ENCODE results near the gene BARX1. TPM values are rescaled to one million over a fixed set of nuclear protein-coding genes. Genes with fewer than 3 reads are reported as not detected.

Gene BARX1
- total RNA-seq, 1 donor from 2014 or later, result not detected

DNA sequence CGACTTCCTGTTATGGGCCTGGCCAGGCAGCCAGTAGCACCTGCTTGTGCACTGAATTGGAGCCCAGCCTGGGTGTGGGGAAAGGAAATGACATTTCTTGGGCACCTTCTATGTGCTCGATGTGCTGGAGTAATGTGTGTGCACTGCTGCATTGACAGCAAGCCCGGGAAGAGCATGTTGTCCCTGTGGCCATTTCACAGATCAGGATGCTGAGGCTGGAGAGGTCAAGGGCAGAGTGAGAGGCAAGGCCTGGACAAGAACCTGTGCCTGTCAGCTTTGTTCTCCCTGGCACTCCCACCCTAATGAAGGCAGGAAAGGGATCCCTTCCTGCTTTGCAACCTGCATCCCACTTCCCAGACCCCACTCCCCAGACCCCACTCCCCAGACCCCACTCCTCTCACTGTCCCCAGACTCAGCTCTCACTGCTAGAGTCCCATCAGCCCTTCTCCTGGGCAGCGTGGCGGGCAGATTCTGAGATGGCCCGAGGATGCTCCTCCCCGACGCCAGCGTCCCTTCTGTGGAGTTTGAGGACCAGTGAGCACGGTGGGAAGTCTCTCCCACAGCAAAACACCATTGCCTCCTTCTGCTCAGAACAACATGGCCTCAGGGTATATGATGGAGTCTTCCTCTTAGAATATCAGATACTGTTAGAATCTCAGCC lies 49.6 kb downstream of the BARX1 start:
- DNase-seq, result no peak
- intact Hi-C loops (cut with micrococcal nuclease), result no loop called here
- Histone ChIP-seq H3K36me3 (no peaks in the 10 kb centered on the region), H3K27ac (replicated peaks) (no peak overlapping the region), H3K4me3 (no peak overlapping the region), H3K4me1 (no peaks in the 10 kb centered on the region), H3K9me3 (replicated peaks) (no peaks in the 10 kb centered on the region), H3K27me3 (ENCODE audit: low read depth) (peaks cover 59% of the 10 kb centered on the region)
- no peak for TF ChIP-seq CTCF (IDR thresholded peaks at IDR 0.05; ENCODE audit: borderline replicate concordance)

DNA sequence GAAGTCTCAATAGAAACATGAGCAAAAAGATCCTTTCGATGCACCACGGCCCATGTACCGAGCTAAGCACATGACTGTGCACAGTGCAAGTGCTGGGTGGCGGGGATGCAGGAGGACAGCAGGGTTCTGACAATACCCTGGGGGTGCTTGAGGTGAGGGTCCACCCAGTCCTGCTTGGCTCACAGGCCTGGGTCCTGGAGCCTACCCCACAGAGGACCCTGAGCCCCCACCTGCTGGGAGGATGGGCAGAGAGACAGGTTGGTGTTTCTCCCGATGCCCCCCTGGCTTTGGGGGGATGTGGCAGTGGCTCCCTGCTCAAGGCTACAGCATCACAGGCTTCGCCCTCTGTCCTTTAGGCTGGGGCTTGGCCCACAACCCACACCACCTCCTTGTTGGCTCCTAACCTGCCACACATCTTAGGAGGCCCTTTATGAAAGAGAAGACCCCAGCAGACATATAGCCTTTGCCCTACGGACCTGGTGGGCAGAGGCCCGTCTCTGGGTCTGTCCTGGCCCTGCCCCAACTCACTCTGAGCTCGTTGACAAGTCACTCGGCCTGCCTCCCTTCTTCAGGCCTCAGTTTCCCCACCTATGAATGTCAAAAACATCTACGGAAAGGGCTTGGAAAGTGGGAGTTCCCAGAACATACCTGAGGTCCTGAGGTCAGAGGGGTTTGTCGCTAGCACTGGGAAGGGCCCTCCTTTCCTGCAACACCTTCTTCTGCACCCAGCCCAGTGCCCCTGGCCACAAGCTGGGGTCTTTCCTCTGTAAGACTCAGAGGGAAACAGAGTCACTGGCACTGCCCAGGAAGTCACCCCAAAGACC lies 50.3 kb downstream of the BARX1 start:
- peaks cover 57% of the 10 kb centered on the region for H3K27me3 ChIP-seq (ENCODE audit: low read depth)
- no peaks in the 10 kb centered on the region for H3K4me1 ChIP-seq
- H3K9me3 ChIP-seq (replicated peaks), result no peaks in the 10 kb centered on the region
- no peaks in the 10 kb centered on the region for H3K36me3 ChIP-seq
- no peak for DNase-seq
- H3K27ac ChIP-seq (replicated peaks), result no peak overlapping the region
- TF ChIP-seq CTCF (IDR thresholded peaks at IDR 0.05; ENCODE audit: borderline replicate concordance), result no peak
- H3K4me3 ChIP-seq, result no peak overlapping the region
- intact Hi-C loops (cut with micrococcal nuclease), result no loop called here

DNA sequence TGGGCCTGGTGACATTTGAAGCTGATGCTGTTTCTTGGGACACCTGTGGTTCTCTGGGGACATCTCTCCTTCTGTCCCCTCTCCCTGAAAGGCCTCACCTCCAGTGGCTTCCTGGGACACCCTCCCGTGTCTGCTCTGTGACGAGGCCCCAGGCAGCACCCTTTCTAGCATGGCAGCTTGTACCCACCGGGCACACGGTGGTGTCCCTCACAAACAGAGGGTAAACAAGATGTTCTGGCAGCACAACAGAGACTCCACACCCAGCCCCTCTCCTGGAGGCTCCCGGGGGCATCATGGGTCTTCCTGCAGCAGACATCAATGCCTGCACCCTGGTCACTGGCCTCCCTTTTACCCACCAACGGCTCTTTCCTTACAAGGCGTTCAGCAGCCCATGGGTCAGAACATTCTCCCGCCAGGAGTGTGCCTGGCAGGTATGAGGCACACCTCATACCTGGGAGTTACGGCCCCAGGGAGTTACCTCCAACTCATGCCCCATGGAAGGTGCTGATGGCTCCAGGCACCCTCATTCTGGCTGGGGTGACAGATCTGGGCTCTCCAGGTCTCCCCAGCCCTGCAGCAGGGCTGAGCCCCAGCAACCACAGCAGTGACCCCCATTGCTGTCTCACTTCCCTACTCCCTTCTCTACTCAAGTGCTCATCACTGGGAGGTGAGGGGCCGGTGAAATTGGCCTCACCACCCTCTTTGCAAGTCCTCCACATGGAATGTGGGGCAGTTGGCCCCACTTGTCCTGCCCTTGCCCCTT lies 51.1 kb downstream of the BARX1 start:
- no peak overlapping the region for H3K27ac ChIP-seq (replicated peaks)
- H3K4me3 ChIP-seq, result no peak overlapping the region
- DNase-seq, result no peak
- TF ChIP-seq CTCF (IDR thresholded peaks at IDR 0.05; ENCODE audit: borderline replicate concordance), result no peak
- no peaks in the 10 kb centered on the region for H3K4me1 ChIP-seq
- intact Hi-C loops (cut with micrococcal nuclease), result no loop called here
- peaks cover 56% of the 10 kb centered on the region for H3K27me3 ChIP-seq (ENCODE audit: low read depth)
- no peaks in the 10 kb centered on the region for H3K9me3 ChIP-seq (replicated peaks)
- no peaks in the 10 kb centered on the region for H3K36me3 ChIP-seq

- peaks cover 45% of the 10 kb centered on the region for H3K27me3 ChIP-seq (ENCODE audit: low read depth)
- no peak for TF ChIP-seq CTCF (IDR thresholded peaks at IDR 0.05; ENCODE audit: borderline replicate concordance)
- H3K4me1 ChIP-seq, result no peaks in the 10 kb centered on the region
- H3K36me3 ChIP-seq, result no peaks in the 10 kb centered on the region
- H3K4me3 ChIP-seq, result no peak overlapping the region
- intact Hi-C loops (cut with micrococcal nuclease), result no loop called here
- no peaks in the 10 kb centered on the region for H3K9me3 ChIP-seq (replicated peaks)
- H3K27ac ChIP-seq (replicated peaks), result no peak overlapping the region
- no peak for DNase-seq
These were observed 52.1 kb downstream of the BARX1 start for GRCh38 chr9:93902780-93903655.
